Amniotic stem cell (primary cell): Measurements from ENCODE around the gene SPEG.

Source experiments
- DNase-seq: peaks from one replicate; lab custom pipeline; 2025; lab: John Stamatoyannopoulos, UW

The SPEG gene

GRCh38 chr2:219533930-219534661, 99.5 kb downstream of the SPEG start:
- no peak for DNase-seq

GRCh38 chr2:219536425-219536824, 101.8 kb downstream of the SPEG start:
- no peak for DNase-seq

GRCh38 chr2:219536967-219537366, 102.3 kb downstream of the SPEG start:
- DNase-seq = no peak

GRCh38 chr2:219537657-219538488, 103.2 kb downstream of the SPEG start:
- no peak for DNase-seq

- no peak for DNase-seq
These were observed 103.9 kb downstream of the SPEG start for GRCh38 chr2:219538504-219538951.

- DNase-seq = no peak
These were observed 104.5 kb downstream of the SPEG start for GRCh38 chr2:219538956-219539788.

GRCh38 chr2:219539926-219540678, 105.5 kb downstream of the SPEG start:
- DNase-seq = no peak

DNA sequence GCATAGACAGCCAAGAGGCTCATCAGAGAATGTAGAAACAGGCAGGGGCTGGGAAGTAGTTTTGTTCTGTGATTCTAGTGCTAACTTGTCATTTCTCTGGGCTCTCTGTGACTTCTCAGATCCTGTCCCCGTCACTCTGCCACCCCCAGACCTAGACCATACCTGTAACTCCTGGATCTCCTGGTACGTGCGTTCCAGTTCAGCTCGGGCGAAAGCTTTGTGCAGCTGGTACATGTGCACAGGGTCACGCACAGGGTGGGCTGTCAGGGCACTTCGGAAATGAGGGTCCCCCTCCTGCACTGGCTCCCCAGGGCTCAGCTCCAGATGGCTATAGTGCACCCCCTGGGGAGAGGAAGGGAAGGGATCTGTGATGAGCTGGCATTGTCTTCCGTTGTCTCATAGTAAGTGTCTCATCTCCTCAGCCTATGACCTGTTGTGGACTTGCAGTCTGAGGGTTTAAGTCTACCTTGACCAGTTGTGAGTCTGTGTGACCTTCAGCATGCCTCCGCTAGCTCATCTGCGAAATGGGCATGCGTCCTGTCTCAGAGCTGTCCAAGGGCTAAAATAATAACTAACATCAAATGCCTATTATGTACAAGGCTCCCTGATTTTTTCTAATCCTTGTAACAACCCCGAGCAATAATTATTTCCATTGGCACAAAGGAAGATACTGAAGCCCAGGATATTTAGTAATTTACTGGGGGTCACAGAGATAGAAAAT, 106.3 kb downstream of the SPEG start:
- no peak for DNase-seq

- no peak for DNase-seq
These were observed 107.1 kb downstream of the SPEG start for GRCh38 chr2:219541611-219542180.

- DNase-seq = no peak
These were observed 108.4 kb downstream of the SPEG start for GRCh38 chr2:219542931-219543595.

- DNase-seq = peak; percentile 94
These were observed 109.1 kb downstream of the SPEG start, which contains the start of the genes CHPF and TMEM198 for GRCh38 chr2:219543596-219544358. CHPF (minus strand) TSS chr2:219543809; CDS start chr2:219543538, 271 bp downstream. TMEM198 (plus strand) TSS chr2:219544028; CDS start chr2:219544728, 700 bp downstream.

DNA sequence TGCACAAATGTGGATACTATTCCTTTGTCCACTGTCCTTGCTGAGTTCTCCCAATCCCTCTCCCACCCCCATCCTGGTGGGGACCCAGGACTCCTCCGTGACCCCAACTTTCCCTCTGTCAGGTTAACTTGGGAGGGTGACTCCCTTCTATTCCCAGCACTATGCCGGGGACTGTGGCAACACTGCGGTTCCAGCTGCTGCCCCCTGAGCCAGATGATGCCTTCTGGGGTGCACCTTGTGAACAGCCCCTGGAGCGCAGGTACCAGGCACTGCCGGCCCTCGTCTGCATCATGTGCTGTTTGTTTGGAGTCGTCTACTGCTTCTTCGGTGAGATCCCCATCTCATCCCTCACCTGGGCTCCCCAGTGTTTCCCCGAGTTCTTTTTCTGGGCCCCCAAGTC, 109.9 kb downstream of the SPEG start:
- no peak for DNase-seq

GRCh38 chr2:219545295-219545942, 110.8 kb downstream of the SPEG start:
- DNase-seq = no peak

DNA sequence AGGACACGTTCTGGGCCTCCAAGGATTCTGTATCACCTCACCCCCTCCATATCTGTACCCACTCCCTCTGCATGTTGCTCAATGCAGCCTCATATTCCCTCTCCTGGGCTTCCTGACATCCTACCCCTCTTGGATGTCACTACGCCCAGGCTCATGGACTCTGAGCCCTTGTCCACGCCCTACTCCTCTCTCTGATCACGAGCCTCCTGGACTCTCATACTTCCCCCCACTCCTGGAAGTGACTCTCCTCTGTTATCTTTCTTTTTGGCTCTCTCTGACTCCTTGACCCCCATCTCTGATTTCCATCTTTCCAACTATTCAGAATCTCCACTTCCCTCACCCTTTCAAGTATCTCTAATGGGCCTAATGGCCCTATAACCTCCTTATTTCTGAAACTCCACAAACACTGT, 111.3 kb downstream of the SPEG start:
- DNase-seq = no peak

GRCh38 chr2:219547621-219548020, 113.0 kb downstream of the SPEG start:
- no peak for DNase-seq
